Lower lobe of right lung (tissue), 2 donors: ENCODE data around the gene RABEPK. TPM values are rescaled to one million over a fixed set of nuclear protein-coding genes. Genes with fewer than 3 reads are reported as not detected.

ENCODE experiments used
- ATAC-seq, 2 donors: fragments of 200-7000 bp; cut with Tn5 transposase; one replicate each; pipeline ENCODE4 v1.9.1; 2020 to 2022; ENCODE audit warnings: mild to moderate bottlenecking in 2 of 2, moderate library complexity in 2 of 2
- DNase-seq: peaks from one replicate; pipeline ENCODE4 v3.0.0-alpha.2; 2020
- H3K27ac ChIP-seq: fragments of 200-600 bp; one replicate; pipeline ENCODE4 v1.8.0; 2022
- H3K27me3 ChIP-seq: fragments of 200-600 bp; one replicate; pipeline ENCODE4 v1.8.0; 2022; ENCODE audit warnings: low read depth
- H3K36me3 ChIP-seq: fragments of 200-600 bp; one replicate; pipeline ENCODE4 v1.8.0; 2022; ENCODE audit warnings: mild to moderate bottlenecking
- H3K4me1 ChIP-seq: fragments of 200-600 bp; one replicate; pipeline ENCODE4 v1.8.0; 2022
- H3K4me3 ChIP-seq: fragments of 200-600 bp; one replicate; pipeline ENCODE4 v1.8.0; 2022; ENCODE audit warnings: mild to moderate bottlenecking
- H3K9me3 ChIP-seq: fragments of 200-600 bp; one replicate; pipeline ENCODE4 v1.8.0; 2022
- intact Hi-C: fragments of 100-400 bp; cut with DNase I; formaldehyde crosslinking; loops from one replicate; pipeline ENCODE4 v1.11.0; 2022
- total RNA-seq: library from RNA; stranded (reverse); fragmentation: NEBNext Ultra II Directional; extraction: Animal tissue kit (Norgen Biotek cat#: 25700); gene quantifications from one replicate; pipeline ENCODE4 v1.2.1, GENCODE V29; 2021
- TF ChIP-seq, protein P1 (sequence below): fragments of 200-600 bp; IDR thresholded peaks from one replicate; pipeline ENCODE4 v1.8.0; 2022; ENCODE audit warnings: antibody characterized with exemption, mild to moderate bottlenecking
- donor health status: DM: no; HTN: yes; CAD: no; lungs with severe emphysema.

RABEPK gene
- total RNA-seq, 1 donor from 2014 or later: 12.3 TPM

DNA sequence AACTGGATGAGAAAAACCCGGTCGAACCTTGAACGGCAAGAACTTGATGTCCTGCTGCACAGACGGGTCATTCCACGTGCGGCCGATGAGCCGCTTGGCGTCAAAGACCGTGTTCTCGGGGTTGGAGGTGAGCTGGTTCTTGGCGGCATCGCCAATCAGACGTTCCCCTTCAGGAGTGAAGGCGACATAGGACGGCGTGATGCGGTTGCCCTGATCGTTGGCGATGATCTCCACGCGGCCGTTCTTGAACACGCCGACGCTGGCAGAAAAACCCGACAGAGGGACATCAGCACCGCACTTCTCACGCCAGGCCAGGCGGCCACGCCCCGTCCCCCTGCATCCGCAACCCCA lies 40.3 kb downstream of the RABEPK start:
- peak overlapping the region; percentile 97 for H3K27ac ChIP-seq
- peaks cover 51% of the 10 kb centered on the region for H3K4me1 ChIP-seq
- H3K36me3 ChIP-seq: peaks cover 43% of the 10 kb centered on the region
- no peaks in the 10 kb centered on the region for H3K27me3 ChIP-seq
- TF ChIP-seq, protein P1, sequence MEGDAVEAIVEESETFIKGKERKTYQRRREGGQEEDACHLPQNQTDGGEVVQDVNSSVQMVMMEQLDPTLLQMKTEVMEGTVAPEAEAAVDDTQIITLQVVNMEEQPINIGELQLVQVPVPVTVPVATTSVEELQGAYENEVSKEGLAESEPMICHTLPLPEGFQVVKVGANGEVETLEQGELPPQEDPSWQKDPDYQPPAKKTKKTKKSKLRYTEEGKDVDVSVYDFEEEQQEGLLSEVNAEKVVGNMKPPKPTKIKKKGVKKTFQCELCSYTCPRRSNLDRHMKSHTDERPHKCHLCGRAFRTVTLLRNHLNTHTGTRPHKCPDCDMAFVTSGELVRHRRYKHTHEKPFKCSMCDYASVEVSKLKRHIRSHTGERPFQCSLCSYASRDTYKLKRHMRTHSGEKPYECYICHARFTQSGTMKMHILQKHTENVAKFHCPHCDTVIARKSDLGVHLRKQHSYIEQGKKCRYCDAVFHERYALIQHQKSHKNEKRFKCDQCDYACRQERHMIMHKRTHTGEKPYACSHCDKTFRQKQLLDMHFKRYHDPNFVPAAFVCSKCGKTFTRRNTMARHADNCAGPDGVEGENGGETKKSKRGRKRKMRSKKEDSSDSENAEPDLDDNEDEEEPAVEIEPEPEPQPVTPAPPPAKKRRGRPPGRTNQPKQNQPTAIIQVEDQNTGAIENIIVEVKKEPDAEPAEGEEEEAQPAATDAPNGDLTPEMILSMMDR: no peak
- DNase-seq (no peak), ATAC-seq (peak; percentile 40 to 42)
- H3K9me3 ChIP-seq: no peaks in the 10 kb centered on the region
- peak overlapping the region; percentile 92 for H3K4me3 ChIP-seq
- intact Hi-C loops: no loop called here

DNA sequence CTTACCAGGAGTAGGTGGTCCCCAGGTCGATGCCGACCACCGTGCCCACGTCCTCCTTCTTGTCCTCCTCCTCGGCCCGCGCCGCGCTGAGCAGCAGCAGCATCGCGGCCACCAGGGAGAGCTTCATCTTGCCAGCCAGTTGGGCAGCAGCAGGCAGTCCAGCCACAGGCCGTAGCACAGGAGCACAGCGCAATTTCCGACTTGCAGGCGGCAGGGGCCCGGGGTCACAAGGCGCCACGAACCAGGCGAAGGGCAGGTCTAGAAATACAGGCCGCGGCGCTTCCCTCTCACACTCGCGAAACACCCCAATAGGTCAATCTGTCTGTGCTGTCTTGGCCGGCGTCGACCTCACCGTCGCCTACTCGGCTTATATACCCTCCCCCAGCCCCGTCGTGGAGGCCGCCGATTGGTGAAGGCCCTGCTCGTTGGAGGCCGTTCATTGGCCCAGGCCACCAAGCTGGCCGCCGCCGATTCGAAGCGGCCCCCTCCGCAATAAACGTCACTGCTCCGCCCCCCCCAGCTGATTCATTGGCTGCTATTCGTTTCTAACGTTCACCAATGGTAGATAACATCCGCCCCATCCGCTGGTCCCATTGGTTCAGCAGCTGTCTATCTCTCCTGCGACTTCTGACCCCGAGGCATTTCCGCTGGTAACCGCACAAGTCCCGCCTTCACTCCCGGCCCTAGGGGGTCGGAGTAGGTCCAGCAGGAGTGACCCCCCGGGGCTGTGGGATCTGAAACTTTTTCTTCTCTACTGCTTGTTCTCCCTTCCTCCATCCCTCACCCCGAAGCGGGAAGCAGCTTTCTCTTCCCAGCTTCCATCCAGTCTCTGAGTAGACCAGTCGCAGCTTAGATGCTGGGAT lies 40.9 kb downstream of the RABEPK start, which contains the start of gene HSPA5:
Gene HSPA5 (minus strand): TSS at position 344 of the 863 bp plus-strand sequence. CDS start 217 bp downstream, at position 127.
- peak within 1 kb of the TSS; percentile 92 for H3K4me3 ChIP-seq
- DNase-seq: peak; percentile 100
- peak; percentile 98 to 99 for ATAC-seq
- peaks cover 45% of the 10 kb centered on the region for H3K4me1 ChIP-seq
- no peaks in the 10 kb centered on the region for H3K27me3 ChIP-seq
- TF ChIP-seq, protein P1: peak; percentile 24
- no peaks in the 10 kb centered on the region for H3K9me3 ChIP-seq
- H3K36me3 ChIP-seq: peaks cover 37% of the 10 kb centered on the region
- peak within 1 kb of the TSS; percentile 97 for H3K27ac ChIP-seq
- intact Hi-C loops: no loop called here

DNA sequence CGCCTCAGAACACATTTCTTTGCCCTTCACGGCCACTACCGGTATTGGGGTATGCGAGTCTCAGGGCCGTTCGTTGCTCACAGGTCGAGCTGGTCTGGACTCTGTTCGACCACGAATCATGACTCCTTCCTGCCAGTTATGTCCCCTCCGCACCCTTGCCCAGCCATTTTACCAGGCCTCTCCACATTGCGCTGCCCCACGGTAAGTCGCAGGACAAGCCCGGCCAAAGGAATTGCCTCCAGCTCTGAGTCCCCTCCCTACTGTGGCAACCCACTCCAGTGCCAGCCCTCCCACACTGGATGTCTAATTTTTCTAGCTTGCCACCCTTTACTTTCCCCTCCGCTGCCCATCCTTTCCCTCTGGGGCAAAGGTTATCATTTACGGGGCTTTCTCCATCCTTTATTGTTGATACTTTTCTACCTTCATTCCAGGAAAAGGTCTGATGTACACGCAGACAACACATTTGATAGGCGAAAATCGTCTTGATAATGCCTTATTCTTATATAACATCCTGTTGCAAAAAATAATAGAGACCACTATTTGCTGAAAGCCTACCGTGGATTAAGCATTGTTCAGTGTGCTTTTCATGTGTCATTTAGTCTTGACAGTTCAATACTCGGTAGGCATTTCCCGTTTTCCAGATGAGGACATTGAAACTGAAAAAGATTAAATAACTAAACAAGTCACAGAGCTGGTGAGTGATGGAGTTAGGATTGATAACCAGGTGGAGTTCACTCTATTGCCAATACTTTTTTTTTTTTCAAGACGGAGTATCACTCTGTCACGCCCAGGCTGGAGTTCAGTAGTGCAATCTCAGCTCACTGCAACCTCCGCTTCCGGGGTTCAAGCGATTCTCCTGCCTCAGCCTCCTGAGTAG lies 41.8 kb downstream of the RABEPK start:
- Histone ChIP-seq H3K9me3 (no peaks in the 10 kb centered on the region), H3K4me3 (peak overlapping the region; percentile 92), H3K36me3 (peaks cover 29% of the 10 kb centered on the region), H3K4me1 (peaks cover 36% of the 10 kb centered on the region), H3K27ac (peak overlapping the region; percentile 97), H3K27me3 (no peaks in the 10 kb centered on the region)
- intact Hi-C loops: no loop called here
- TF ChIP-seq, protein P1: no peak
- ATAC-seq: peak; percentile 2 to 22
- peak; percentile 53 for DNase-seq

DNA sequence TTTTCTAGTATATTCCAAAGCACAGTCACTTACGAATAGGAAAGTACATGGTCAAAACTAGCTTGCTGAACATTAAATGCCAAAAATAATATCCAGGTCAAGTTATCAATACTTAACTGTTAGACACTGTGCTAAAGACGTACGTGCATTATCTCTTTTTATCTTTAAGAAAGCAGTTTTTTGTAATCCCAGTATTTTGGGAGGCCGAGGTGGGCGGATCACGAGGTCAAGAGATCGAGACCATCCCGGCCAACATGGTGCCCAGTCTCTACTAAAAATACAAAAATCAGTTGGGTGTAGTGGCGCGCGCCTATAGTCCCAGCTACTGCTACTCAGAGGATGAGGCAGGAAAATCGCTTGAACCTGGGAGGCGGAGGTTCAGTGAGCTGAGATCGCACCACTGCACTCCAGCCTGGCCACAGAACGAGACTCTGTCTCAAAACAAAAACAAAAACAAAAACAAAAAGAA lies 43.5 kb downstream of the RABEPK start:
- H3K4me1 ChIP-seq: peaks cover 19% of the 10 kb centered on the region
- ATAC-seq: no peak
- TF ChIP-seq, protein P1: no peak
- H3K9me3 ChIP-seq: no peaks in the 10 kb centered on the region
- H3K36me3 ChIP-seq: peaks cover 11% of the 10 kb centered on the region
- H3K27me3 ChIP-seq: no peaks in the 10 kb centered on the region
- H3K27ac ChIP-seq: no peak overlapping the region
- intact Hi-C loops: no loop called here
- H3K4me3 ChIP-seq: no peak overlapping the region
- no peak for DNase-seq

DNA sequence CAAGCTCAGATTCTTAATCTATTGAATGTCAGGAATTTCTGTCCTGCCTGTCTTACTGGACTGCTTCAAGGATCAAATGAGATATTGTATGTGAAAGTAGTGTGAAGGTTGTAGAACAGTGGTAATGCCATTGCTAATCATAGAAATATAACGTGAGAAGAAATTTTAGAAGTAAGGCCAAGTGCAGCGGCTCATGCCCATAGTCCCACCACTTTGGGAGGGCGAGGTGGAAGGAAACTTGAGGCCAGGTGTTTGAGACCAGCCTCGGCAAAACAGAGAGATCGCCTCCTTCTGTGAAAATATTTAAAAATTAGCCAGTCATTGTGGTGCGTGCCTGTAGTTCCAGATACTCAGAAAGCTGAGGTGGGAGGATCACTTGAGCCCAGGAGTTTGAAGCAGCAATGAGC lies 45.9 kb downstream of the RABEPK start:
- DNase-seq (no peak), ATAC-seq (no peak)
- H3K4me1 ChIP-seq: peaks cover 6% of the 10 kb centered on the region
- no peak overlapping the region for H3K27ac ChIP-seq
- no peaks in the 10 kb centered on the region for H3K27me3 ChIP-seq
- no peaks in the 10 kb centered on the region for H3K36me3 ChIP-seq
- TF ChIP-seq, protein P1: no peak
- intact Hi-C loops: no loop called here
- H3K9me3 ChIP-seq: no peaks in the 10 kb centered on the region
- H3K4me3 ChIP-seq: no peak overlapping the region
